Osteocyte (in vitro differentiated cells): ENCODE results near the gene CRIP2. TPM values are rescaled to one million over a fixed set of nuclear protein-coding genes. Genes with fewer than 3 reads are reported as not detected.
A peak's percentile ranks its signal among the peaks of the same experiment; 100 is the strongest.

Experiments used
- DNase-seq: peaks from one replicate; pipeline ENCODE4 v3.0.0; 2021; ENCODE audit warnings: mixed read lengths; ENCODE audit not compliant: unreplicated experiment; ENCODE audit errors: extremely low spot score
- H3K27ac Mint-ChIP-seq: one replicate; pipeline ENCODE4 v1.8.0; 2021; ENCODE audit warnings: mild to moderate bottlenecking, mixed read lengths; ENCODE audit not compliant: unreplicated experiment
- H3K27me3 Mint-ChIP-seq: one replicate; pipeline ENCODE4 v1.8.0; 2021; ENCODE audit warnings: mixed read lengths; ENCODE audit not compliant: unreplicated experiment
- H3K36me3 Mint-ChIP-seq: one replicate; pipeline ENCODE4 v1.8.0; 2021; ENCODE audit warnings: mixed read lengths; ENCODE audit not compliant: unreplicated experiment
- H3K4me1 Mint-ChIP-seq: one replicate; pipeline ENCODE4 v1.8.0; 2021; ENCODE audit warnings: mixed read lengths; ENCODE audit not compliant: unreplicated experiment
- H3K4me3 Mint-ChIP-seq: one replicate; pipeline ENCODE4 v1.8.0; 2021; ENCODE audit warnings: mild to moderate bottlenecking, moderate library complexity, mixed read lengths; ENCODE audit not compliant: unreplicated experiment
- H3K9me3 Mint-ChIP-seq: one replicate; pipeline ENCODE4 v1.8.0; 2021; ENCODE audit warnings: mixed read lengths; ENCODE audit not compliant: unreplicated experiment
- CTCF ChIP-seq: fragments of 200-600 bp; sonication (generic); IDR thresholded peaks from 2 replicates; pipeline ENCODE4 v1.5.0; 2021; ENCODE audit warnings: antibody characterized with exemption, mild to moderate bottlenecking, moderate library complexity
- total RNA-seq: library from RNA; stranded (reverse); gene quantifications from 2 replicates; pipeline ENCODE4 v1.2.1, GENCODE V29; 2021

Gene CRIP2
- total RNA-seq, 1 donor from 2014 or later: 191 TPM

GRCh38 chr14:105497671-105498429 lies 23.2 kb downstream of the CRIP2 start:
- no peak for TF ChIP-seq CTCF
- DNase-seq: no peak
- no peak overlapping the region for H3K4me3 Mint-ChIP-seq
- H3K36me3 Mint-ChIP-seq: no peaks in the 10 kb centered on the region
- H3K27ac Mint-ChIP-seq: no peak overlapping the region
- peaks cover 6% of the 10 kb centered on the region for H3K4me1 Mint-ChIP-seq
- no peaks in the 10 kb centered on the region for H3K9me3 Mint-ChIP-seq
- no peaks in the 10 kb centered on the region for H3K27me3 Mint-ChIP-seq

GRCh38 chr14:105498430-105499255 lies 24.0 kb downstream of the CRIP2 start:
- H3K27me3 Mint-ChIP-seq: no peaks in the 10 kb centered on the region
- no peak overlapping the region for H3K27ac Mint-ChIP-seq
- no peak for TF ChIP-seq CTCF
- no peak overlapping the region for H3K4me3 Mint-ChIP-seq
- H3K4me1 Mint-ChIP-seq: peaks cover 4% of the 10 kb centered on the region
- no peak for DNase-seq
- H3K9me3 Mint-ChIP-seq: no peaks in the 10 kb centered on the region
- H3K36me3 Mint-ChIP-seq: no peaks in the 10 kb centered on the region

GRCh38 chr14:105499256-105500035 lies 24.8 kb downstream of the CRIP2 start:
- no peak for TF ChIP-seq CTCF
- DNase-seq: peak; percentile 86
- peaks cover 4% of the 10 kb centered on the region for H3K4me1 Mint-ChIP-seq
- H3K9me3 Mint-ChIP-seq: no peaks in the 10 kb centered on the region
- no peak overlapping the region for H3K27ac Mint-ChIP-seq
- H3K36me3 Mint-ChIP-seq: no peaks in the 10 kb centered on the region
- no peak overlapping the region for H3K4me3 Mint-ChIP-seq
- no peaks in the 10 kb centered on the region for H3K27me3 Mint-ChIP-seq

- no peaks in the 10 kb centered on the region for H3K36me3 Mint-ChIP-seq
- no peaks in the 10 kb centered on the region for H3K9me3 Mint-ChIP-seq
- H3K27ac Mint-ChIP-seq: no peak overlapping the region
- DNase-seq: no peak
- peaks cover 4% of the 10 kb centered on the region for H3K4me1 Mint-ChIP-seq
- TF ChIP-seq CTCF: no peak
- H3K27me3 Mint-ChIP-seq: no peaks in the 10 kb centered on the region
- no peak overlapping the region for H3K4me3 Mint-ChIP-seq
These were observed 25.6 kb downstream of the CRIP2 start for GRCh38 chr14:105500036-105500725.
